ENCODE results near the gene CCL18. TPM values are rescaled to one million over a fixed set of nuclear protein-coding genes. Genes with fewer than 3 reads are reported as not detected.
"Not testable (repeated sequence)": the region's sequence is repeated elsewhere in the genome, so short reads cannot be mapped to it uniquely, and the experiment has no call there.

Gene CCL18
- not detected for polyA plus RNA-seq (2013, experiment 1 of 2; ENCODE audit: insufficient read length)
- not detected for polyA plus RNA-seq (2013, experiment 2 of 2; ENCODE audit: insufficient read length)

DNA sequence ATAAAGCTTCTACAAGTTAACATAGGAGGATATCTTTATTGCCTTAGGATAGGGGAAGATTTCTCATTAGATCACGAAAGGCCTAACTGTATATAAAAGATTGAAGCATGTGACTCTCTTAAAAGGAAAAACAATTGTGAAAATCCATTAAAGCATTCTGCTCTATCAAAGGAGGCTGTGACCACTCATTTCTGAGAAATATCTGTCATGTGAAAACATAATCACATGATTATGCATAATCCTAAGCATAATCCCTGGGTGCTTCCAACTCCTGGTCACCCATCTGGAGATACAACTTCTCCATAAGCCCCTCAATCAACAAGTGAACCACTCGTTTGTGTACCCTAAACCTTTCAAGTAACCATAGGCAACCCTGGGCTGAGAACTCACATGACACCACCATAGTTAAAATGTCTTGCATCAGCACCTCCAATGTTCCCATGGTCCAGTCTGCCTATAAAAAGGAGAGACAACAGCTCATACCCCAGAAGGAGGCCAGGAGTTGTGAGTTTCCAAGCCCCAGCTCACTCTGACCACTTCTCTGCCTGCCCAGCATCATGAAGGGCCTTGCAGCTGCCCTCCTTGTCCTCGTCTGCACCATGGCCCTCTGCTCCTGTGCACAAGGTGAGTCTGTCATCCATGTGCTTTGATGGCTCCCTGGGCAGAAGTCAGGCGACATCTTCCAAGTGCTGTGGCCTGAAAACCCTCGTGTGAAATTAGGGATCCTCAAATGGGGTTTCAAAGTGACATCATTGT, at the start of gene CCL18:
CCL18 (plus strand) TSS at position 487 of the 756 bp plus-strand sequence; CDS start at position 558, 71 bp downstream.
- no peak for DNase-seq

- no peak for DNase-seq
These were observed 49.1 kb upstream of the CCL18 start for GRCh38 chr17:36014946-36015345.

- not testable (repeated sequence) for DNase-seq
These were observed 48.2 kb upstream of the CCL18 start for GRCh38 chr17:36015895-36016294.

- no peak for DNase-seq
These were observed 47.5 kb upstream of the CCL18 start for GRCh38 chr17:36016555-36016954.

DNA sequence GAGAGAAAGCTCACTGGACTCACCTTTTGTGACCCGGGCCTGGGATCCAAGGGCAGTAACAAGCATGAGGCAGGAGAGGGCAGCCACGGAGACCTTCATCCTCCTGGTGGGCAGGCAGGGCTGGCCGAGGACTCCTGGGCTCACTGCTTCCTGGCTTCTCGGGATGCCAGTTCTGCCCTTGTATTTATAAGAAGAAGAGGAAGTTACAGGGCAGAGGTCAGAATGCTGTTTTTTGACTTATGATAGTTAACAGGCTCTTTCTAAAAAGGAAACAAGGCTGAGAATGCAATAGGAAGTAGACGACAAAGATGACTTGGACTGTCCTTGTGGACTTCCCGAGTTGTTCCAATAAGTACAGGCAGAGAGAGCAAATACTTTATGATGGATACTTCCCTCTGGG, 46.3 kb upstream of the CCL18 start, which contains the start of gene CCL23:
CCL23 (minus strand) TSS at position 174 of the 400 bp plus-strand sequence; CDS start at position 99, 75 bp downstream.
- no peak for DNase-seq

GRCh38 chr17:36019423-36019822, 44.6 kb upstream of the CCL18 start:
- no peak for DNase-seq

DNA sequence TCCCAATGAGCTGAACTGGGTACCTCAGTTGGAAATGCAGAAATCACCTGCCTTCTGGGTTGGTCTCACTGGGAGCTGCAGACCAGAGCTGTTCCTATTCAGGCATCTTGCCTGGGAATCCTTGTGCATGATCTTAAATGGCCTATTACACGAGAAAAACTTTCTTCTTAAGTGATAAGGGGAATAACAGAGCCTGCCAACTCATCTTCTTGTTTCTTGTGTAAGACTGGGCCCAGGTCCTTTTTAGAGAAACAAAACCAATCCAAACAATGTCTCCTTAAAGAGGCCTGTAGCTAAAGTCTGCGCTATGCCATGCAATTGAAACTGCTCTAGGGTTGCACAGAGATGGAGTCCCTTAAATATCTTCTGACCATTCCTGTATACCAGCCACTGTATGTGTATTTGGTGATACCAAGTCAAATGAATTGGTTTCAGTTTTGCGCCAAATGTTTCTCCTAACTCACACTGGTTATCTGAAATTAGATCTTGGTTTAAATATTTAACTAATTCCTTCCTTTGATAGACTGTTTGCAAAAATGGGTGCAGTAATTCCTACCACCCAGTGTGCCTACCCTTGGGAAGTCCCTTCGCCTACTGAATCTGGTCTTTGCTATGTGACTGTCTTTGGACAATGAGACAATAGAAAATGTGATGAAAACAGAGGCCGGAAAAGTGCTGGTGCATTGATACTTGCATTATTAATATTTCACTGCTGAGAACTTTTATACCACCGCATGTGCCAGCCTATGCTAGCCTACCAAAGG, 39.8 kb upstream of the CCL18 start:
- no peak for DNase-seq

DNA sequence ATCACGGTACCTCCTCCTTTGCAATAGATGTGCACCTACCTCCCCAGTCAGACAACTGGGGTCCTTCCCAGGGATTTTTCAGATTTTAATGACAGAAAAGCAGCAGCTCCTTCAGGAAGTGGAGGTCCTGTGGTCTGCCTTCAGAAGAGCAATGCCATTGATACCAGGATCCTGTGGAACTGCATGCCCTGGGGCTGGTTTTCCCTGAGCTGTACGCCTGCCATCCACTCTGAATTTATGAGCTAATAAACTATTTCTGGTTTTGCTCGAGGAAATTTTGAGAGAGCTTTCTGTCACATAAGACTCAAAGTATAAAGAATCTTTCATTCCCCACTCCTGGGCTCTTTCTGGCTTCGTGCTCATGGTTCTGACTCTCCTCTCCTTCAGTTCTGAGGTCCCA, 36.3 kb upstream of the CCL18 start:
- no peak for DNase-seq

DNA sequence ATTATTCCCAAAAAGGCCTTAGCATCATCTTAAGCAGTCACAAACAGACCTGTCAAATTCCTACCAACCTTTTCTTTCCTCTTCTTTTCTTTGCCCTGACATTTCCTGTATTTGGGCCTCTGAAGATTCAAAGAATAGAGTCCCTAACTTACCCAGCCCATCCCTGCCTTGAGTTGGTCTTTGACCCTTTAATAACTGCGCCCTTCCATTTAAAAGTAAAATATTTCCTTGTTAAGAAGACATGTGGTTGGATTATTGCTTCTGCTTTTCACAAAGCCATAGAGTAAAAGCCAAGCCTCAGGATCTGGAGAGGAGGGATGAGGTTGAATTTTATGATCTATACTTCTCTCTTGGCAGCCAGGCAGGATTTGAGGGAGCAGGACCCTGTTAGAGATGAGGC, 33.1 kb upstream of the CCL18 start:
- DNase-seq: no peak

DNA sequence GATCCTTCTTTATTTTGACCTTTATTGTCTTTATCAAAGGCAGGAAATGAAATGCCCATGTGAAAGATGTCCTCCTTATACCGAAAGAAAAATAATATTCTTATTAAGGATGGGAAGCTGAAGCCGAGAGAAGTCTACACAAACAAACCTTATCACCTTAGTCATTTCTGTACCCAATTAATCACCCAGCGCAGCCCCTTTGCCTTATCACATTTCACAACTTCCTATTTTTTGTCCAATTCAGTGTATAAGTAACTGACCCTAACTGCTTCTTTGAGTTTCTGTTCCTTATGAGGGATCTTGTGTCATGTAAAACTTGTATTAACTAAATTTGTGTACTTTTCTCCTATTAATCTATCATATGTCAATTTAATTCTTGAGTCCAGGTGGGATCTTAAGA, 29.9 kb upstream of the CCL18 start:
- no peak for DNase-seq

DNA sequence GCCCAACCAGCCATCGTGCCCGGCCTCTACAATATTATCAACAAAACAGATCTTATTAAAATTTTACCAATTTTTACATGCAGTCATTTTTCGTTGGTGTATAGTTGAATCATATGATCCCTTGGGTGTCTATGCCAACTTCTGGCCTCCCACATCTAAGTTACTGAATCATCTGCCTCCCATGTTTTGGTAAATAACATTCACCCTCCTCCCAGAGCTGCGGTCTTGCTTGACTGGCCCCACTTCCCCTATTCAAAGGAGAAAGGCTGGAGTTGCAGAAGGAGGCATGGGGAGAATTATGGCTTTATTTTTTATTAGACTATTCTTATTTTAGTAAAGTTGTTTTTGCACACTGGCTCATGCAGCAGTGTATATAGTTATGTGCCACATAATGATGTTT, 27.8 kb upstream of the CCL18 start:
- no peak for DNase-seq

GRCh38 chr17:36048066-36048465, 16.0 kb upstream of the CCL18 start:
- no peak for DNase-seq

GRCh38 chr17:36049643-36050042, 14.4 kb upstream of the CCL18 start:
- no peak for DNase-seq

DNA sequence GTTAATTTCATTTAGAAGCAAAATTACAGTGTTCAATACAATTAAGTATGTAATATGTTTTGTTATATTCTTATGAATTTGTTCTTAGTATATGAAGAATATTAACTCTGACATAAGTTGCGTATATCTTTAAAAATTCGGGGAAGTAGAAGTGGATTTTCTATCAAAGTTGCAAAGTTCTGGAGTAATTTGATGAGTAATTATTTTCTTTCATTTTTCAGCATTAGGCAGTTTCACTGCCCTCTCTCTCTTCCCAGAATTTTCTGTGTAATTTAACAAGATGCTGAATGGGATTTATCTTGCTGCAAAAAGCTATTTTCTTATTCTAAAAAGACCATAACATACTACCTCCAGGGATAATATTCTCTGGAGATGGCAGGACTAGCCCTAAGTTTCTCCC, 8.9 kb upstream of the CCL18 start:
- no peak for DNase-seq

GRCh38 chr17:36055921-36056520, 8.1 kb upstream of the CCL18 start:
- DNase-seq: no peak

DNA sequence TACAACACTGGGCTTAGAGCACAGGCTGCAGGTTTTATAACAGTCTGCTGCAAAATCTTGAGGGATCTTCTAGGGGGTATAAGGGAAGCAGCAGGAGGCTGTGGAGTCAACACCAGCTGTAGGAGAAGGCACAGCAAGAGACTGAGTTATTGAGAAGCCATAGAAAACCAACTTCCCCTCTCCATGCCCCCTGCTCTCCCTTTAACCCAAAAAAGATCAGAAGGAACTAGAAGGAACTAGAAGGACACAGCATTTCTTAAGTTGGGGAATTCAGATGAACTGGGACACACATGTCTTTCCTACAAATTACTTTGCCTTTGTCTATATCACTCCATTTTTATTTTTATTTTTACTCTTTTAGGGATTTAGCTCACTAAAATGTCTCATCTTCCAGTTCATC, 6.2 kb upstream of the CCL18 start:
- DNase-seq: no peak

DNA sequence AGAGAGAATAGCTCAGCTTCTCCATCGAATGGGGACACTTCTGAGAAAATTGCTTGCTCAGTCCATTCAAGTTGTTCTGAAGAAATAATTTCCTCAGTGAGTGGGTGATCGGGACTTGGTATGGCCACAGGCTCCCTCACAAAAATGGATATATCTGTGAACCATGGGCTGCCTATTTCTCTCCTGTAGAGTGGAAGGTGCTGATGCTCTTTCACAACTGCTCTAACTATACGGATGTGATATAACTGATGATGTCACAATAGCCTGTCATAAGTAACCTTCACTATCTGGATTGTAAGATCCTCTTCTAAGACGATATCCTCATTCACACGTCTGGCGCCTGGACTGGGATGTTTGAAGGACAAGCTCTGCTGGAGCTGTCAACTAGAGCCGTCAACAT, 4.7 kb upstream of the CCL18 start:
- DNase-seq: no peak

GRCh38 chr17:36060816-36061215, 3.3 kb upstream of the CCL18 start:
- DNase-seq: no peak

DNA sequence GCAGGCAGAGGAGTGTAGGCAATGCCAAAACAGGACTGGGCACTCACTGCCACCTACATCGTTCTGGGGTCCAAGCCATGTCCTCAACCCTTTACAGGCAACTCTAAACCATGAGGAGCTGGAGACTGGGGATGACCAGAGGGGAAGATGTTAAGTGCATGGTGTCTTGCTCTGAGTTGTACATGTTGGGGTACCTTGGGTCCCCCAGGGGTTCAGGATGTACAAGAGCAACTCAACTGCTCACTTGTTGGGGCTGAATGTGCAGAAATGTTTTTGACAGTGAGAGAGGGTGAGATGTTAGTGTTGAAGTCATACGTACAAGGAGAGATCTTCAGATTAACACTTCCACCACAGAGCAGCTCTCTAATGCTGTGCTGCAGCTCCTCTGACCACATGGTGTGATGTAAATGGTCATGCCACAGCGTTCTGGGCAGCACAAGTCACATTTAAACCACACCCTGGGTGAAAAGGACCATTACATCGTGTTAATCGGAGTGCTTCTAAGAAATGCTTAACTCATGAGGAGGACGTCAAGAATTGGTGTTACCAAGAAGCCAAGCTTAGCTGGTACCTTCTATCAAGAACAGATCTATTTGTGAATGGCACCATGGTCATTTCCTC, 2.4 kb downstream of the CCL18 start:
- no peak for DNase-seq

GRCh38 chr17:36068524-36068923, 4.5 kb downstream of the CCL18 start:
- DNase-seq: no peak

- DNase-seq: no peak
These were observed 5.1 kb downstream of the CCL18 start for GRCh38 chr17:36069136-36069535.

GRCh38 chr17:36070427-36070826, 6.4 kb downstream of the CCL18 start:
- no peak for DNase-seq

DNA sequence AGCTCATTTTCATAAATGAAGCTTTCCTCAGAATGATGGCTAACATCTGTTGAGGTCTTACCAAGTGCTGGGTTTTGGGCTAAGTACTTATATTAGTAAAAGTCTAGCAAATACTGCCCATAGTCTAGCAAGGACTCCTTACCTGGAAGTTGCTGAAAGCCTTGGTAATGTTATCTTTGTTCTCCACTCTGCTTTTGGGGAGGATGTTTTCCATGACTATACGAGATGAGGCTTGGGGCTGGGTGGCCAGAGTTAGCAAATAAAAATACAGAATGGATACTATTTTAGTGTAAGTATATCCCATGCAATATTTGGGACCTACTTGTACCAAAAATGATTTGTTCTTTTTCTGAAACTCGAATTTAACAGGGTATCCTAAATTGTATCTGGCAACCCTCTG, 7.7 kb downstream of the CCL18 start:
- DNase-seq: no peak
